ENCODE data around the gene SHROOM2.

SHROOM2 gene

DNA sequence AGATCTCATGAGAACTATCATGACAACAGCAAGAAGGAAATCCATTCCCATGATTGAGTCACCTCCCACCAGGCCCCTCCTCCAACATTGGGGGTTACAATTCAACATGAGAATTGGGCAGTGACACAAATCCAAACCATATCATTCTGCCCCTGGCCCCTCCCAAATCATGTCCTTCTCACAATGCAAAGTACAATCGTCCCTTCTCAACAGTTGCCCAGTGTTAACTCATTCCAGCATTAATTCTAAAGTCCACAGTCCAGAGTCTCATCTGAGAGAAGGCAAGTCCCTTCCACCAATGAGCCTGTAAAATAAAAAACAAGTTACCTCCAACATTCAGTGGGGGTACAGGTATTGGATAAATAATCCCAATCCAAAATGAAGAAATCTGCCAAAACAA lies 166.1 kb downstream of the SHROOM2 start:
- no peak for DNase-seq

DNA sequence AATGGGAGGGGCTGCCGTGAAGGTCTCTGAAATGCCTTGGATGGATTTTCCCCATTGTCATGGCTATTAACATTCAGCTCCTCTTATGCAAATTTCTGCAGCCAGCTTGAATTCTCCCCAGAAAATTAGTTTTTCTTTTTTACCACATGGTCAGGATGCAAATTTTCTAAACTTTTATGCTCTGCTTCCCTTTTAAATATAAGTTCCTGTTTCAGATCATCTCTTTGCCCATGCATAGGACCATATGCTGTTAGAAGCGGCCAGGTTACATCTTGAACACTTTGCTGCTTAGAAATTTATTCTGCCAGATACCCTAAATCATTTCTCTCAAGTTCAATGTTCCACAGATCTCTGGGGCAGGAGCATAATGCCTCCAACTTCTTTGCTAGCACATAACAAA lies 167.2 kb downstream of the SHROOM2 start:
- peak; percentile 11 for DNase-seq

DNA sequence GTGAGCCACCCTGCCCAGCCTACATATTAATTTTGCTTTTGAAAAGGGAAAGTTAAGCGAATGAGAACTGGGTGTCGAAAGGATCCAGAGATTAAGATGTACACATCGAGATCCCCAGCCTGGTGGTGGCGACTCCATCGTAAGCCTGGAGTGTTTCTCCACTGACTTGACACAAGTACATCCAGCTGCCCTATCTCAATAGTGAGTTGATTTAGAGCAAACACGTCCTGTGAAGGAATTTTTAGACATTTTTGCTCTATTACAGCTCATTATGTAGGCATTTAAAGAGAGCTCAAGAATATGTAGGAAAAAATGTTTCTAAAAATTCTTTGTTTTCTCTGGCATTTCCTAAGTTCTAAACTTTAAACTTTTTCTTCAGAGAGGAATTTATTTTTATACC lies 169.3 kb downstream of the SHROOM2 start:
- DNase-seq = no peak

DNA sequence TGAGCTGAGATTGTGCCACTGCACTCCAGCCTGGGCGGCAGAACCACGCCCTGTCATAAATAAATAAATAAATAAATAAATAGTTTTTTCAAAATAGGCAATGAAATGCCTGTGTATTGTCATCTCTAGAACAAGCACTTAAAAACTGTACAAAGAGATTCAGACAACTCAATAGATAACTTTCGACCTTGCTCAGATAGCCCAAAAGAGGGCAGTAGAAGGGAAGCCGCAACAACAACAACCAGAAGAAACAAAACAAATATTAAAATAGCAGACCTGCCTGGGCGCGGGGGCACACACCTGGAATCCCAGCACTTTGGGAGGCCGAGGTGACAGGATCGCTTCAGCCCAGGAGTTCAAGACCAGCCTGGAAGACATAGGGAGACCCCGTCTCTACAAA lies 171.5 kb downstream of the SHROOM2 start:
- peak; percentile 9 for DNase-seq

DNA sequence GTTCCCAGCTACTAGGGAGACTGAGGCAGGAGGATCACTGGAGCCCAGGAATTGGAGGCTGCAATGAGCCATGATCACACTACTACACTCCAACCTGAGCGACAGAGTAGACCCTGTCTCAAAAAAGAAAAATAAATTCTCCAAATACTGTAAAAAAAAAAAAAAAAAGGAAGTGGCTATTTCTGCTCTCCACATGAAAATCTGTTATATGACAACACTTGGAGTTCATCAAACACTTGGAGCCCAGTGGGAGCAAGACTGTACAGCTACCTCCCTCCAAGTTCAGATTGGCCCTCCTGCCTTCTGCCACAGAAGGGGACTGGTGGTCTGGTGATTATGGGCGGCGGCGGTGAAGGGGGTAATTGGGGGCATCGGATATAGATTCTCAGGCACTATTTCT lies 172.0 kb downstream of the SHROOM2 start:
- DNase-seq = peak; percentile 23

DNA sequence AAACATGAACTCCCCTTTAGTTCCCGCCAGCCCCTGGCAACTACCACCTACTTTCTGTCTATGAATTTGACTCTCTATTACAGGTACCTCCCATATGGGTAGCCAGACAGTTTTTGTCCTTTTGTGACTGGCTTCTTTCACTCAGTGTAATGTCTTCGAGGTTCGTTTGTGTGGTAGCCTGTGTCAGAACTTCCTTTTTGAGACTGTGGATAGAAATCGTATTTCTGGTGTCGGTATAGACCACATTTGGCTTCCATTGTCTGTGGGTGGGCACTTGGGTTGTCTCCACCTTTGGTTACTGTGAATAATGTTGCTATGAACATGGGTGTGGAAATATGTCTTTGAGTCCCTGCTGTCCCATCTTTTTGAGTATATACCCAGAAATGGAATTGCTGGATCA lies 175.5 kb downstream of the SHROOM2 start:
- peak; percentile 1 for DNase-seq

DNA sequence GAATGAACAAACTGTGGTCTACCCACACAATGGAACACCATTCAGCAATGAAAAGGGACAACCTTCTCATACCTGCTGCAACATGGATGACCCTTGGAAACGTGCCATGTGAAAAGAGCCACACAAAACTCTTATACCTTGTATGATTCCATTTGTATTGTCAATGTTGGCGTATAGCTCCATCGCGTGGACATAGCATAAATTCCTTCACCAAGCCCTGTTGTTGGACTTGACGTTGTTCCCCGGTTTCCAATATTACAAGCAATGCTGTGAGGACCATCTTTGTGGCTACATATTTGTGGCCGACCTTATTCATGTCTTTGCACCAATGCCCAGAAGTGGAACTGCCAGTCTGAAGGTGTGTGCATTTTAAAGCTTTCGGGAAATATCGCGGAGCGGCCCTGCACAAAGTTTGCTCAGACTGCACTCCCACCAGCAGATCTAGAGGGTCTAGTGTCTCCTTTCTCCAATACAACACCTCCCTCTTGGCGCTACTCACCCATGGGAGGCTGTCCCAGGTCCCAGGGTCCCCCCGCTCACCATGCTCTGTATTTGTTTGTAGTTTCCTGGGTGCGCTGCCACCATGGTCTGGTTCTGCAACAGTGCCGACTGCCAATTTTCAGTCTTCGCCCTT lies 180.7 kb downstream of the SHROOM2 start, which contains the start of gene CLDN34:
Gene CLDN34 (plus strand): TSS at position 584 of the 634 bp plus-strand sequence. CDS start 0 bp downstream, at position 584.
- no peak for DNase-seq

DNA sequence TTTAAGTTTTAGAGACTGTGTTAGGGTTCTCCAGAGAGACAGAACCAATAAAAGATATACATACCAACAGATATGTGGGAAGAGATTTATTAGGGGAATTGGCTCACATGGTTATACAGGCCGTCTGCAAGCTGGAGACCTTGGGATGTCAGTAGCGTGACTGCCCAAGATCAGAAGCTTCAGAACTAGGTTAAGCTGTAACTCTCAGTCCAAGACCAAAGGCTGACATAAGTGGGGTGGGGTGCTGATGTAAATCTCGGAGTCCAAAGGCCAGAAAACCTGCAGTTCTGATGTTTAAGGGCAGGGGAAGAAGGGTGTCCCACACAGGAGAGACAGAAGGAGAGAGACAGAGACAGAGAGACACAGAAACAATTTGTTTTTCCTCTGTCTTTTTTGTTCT lies 191.4 kb downstream of the SHROOM2 start:
- DNase-seq = no peak

DNA sequence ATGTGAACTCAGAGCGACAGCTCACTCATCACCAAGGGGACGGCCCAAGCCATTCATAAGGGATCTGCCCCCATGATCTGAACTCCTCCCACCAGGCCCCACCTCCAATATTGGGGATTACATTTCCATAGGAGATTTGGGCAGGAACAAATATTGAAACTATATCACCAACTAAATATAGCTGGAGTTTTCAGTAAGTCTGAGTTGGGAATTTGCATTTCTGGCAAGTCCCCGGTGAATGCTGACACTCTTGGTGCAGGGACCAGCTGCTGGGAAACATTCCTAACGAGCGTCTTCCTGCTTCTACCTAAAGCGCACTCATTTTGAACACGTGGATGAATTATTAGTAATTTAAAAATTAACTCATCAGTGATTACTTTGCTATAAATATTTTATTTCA lies 194.2 kb downstream of the SHROOM2 start:
- no peak for DNase-seq

DNA sequence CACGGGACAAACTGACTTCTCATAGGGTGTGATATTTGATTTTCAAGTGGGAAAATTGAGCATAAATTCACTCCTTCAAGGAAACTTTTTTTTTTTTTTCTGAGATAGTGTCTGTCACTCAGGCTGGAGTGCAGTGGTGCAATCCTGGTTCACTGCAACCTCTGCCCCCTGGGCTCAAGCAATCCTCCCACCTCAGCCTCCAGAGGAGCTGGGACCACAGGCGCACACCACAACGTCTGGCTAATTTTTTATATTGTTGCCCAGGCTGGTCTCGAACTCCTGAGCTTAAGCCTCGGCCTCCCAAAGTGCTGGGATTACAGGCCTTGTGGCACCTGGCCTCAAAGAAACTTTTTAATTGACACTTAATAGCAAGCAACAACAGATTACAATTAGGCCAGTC lies 194.7 kb downstream of the SHROOM2 start:
- DNase-seq = peak; percentile 44

DNA sequence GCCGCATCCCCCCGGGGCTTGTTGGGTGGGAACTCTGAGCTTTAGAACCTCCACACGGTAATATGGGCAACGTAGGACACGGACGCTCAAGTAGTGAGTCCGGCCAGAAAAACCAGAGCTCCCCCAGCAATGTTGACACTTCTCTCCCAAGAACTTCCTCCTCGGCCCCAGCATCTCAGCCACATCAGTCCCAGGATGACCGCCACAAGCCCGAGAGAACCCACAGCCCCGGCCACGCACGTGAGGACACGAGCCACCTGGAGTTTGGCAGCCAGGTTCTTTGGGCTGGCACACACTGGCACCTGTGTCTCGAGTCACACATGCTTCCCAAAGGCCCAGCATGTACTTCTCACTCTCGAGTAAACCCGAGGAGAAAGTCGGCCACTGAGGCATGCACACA lies 197.2 kb downstream of the SHROOM2 start:
- no peak for DNase-seq

DNA sequence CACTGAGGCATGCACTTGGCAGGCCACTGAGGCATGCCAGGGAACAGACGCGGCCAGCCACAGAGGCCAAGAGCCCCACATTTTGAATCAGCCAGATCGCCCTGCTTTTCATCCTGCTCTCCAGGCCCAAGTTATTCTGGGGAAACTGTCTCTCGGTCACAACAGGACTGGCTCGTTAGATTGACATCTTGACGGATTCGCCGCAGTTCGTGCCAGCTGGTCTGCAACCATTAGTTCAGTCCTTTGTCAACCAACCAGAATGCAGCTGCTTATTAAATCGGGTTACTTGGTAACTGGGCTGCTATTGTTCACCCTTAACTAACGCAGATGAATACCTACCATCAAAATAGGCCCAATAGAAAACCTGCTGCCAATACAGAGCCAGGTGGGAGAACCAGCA lies 197.6 kb downstream of the SHROOM2 start:
- no peak for DNase-seq

DNA sequence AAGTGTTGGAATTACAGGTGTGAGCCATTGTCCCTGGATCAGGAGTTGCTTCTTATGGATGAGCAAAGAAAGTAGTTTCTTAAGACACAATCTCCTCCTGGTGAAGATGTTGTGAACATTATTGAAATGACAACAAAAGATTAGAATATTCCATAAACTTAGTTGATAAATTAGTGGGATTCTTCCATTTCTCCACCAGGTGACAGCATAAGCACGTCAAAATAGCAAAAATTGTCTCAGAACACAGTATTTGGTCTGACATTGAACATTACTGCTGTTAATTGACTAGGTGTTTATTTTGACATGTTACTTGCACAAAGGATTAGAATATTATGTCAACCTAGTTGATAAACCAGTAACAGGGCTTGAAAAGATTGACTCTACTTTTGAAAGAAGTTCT lies 202.5 kb downstream of the SHROOM2 start:
- no peak for DNase-seq

DNA sequence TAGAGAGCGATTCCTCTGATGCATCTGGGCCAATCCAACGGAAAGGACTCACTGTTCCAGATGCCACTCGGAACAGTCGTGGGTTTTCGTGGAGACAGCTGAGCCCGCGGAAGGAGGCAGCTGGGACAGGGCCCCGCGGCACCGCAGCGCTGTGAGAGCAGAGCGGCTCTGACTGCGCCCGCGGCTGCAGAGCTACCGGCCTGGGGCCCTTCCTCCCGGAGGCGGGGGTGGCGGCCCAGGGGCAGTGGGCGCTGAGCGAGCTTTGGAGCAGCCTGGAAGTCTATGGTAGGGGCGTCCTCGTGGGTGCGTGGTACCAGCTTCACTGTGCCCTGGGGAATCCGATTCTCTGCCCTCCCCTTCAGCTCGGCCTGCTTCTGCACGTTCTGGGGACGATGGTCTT lies 205.8 kb downstream of the SHROOM2 start:
- no peak for DNase-seq

DNA sequence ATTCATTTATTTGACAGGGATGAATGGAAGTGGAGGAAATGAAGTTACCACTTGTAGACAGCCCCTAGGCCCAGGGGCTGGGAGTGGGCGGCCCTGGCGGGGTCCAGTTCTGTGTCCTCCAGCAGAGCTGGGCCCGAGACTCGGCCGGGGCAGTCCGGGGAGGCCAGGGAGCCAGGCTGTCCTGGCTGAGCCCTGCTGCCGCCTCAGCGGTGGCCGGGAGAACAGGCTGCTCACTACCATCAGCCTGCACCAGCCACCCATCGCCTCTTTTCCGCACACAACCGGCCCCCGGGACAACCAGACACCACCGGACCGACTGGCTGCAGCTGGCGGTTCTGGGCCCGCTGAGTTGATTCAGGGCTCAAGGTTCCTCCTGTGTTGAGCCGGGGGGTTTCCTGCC lies 206.5 kb downstream of the SHROOM2 start:
- DNase-seq = no peak

DNA sequence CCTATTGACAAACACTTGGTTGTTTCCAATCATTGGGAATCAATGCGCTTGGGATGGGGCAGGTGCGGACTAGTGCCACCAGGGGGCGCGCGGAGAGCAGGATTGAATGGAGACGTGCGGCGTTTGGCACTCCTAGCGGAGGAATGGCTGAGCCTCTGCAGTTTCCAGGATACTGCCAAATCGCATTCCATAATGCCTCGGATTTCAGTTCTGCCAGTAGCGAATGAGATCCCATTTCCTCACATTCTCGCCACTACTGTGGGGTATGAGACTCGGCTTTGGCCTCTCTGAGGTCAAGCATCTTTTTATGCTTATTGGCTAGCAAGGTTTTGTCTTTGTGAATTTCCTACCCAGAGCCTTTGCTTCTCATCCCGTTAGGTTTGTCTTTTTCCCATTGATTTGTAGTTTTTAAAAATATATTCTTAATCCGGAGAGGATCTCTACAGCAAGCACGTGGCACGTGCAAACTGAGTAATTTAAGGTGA lies 209.7 kb downstream of the SHROOM2 start:
- DNase-seq = peak; percentile 7

DNA sequence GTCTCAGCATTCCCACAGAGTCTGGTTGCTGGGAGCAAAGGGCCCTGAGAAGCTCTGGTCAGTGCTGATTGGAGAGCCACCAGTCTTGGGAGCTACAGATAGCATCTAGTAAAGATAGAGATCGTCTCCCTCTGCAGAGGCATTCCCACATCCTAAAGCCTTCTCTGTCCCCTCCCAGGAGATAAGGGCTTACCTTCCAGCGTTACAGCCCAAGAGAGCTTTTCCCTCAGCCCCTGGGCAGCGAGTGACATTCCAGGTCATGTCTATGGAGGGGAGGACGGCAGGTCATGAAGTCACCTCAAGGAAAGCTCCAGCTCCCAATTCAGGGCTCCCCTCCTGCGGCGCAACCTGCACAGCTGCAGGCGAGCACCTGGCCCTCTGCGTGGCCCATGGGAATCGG lies 210.8 kb downstream of the SHROOM2 start:
- DNase-seq = no peak

DNA sequence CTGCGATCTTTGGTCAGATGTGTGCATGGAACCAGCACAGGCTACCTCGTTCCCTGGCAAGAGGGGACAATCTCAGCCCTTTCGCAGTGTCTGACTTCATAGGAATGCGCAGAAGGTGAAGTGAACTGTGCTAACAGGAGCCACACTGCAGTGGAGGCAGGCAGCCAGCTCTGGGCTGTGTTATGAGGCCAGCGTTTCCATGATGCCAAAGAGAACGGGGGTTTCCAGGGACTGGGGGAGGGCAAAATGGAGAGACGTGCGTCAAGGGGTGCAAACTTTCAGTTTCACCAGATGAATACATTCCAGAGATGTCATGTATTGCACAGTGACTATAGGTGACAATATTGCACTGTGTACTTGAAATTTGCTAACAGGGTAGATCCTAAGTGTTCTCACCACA lies 211.3 kb downstream of the SHROOM2 start:
- DNase-seq = no peak

Data from MV-4-11 (cell line).